Measurements from ENCODE around the gene LIMK2.
A peak's percentile ranks its signal among the peaks of the same experiment; 100 is the strongest.
"Not testable (repeated sequence)": the region's sequence is repeated elsewhere in the genome, so short reads cannot be mapped to it uniquely, and the experiment has no call there.

The LIMK2 gene

DNA sequence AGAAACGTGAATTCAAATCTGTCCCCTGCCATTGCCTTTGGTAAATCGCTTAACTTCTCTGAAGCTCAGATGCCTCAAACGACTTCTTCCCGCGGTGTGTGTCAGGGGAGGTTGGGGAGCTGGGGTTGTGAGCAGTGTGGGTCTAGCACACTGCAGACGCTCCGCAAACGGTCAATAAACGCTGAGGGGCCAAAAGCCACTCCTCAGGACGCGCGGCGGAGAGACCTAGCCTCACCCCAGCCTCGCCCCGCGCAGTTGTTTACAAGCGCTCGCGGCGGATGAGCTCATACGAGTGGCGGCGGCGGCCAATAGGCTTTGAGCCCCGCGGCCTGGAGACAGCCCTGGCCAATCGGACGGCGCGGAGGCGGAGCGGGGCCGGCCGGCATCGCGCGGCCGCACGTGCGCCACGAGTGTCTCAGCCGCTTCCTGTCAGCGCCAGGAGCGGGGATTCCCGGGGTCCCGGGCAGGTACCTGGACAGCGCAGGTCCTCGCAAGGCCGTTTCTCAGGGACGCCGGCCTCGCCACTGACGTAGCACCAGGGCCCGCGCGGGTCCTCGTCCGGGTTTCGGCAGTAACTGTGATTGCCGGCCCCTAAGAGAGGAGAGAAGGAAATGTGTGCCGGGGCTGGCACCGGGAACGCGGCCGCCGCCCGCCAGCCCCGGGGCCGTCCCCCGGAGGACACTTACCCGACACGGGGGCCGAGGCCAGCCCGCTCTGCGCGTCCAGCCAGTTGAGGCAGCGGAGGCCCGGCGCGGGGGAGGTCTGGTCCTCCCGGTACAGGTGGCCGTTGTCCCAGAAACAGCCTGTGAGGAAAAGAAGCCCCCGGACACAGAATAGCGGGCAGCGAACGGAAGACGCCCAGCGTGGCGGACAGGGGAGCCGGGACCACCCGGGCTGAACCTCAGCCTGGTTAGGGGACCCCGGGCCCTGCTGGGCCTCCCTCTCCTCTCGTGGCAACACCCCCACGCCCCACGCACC is 78.7 kb downstream of the LIMK2 start:
- peak; percentile 61 for DNase-seq (ENCODE audit: low read depth)

DNA sequence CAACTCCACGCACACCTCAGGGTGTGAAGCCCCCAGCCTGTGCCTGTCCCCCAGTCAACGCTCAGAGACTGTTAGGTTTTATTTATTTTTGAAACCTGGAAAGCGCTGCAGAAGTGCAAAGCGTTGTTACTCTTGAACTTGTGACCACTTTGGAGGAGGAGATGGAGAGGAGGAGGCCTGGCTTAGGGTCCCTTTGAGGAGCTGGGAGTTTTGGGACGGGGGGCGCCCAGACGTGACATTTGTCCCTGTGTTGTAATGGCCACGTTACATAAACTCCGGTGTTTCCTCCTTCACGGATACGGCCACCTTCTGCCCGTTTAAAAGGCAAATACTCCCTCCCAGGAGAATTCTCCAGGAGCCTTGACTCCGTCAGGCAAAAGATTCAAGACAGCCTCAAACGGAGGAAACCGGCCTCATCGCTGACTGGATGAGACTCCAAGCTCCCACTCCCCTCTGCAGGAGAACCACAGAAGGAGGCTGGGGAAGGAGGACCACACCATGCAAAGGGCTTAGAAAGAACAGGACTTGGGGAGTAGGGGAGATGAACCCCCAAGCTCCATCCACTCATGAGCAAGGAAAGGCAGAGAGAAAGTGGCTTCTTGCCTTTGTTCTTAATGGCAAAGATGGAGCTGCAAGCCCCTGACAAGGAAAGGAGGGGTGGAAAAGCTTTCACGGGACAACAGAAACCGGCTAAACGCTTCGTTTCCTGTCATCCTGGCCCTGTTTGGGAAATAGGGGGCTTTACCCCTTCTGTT is 79.6 kb downstream of the LIMK2 start:
- no peak for DNase-seq (ENCODE audit: low read depth)

DNA sequence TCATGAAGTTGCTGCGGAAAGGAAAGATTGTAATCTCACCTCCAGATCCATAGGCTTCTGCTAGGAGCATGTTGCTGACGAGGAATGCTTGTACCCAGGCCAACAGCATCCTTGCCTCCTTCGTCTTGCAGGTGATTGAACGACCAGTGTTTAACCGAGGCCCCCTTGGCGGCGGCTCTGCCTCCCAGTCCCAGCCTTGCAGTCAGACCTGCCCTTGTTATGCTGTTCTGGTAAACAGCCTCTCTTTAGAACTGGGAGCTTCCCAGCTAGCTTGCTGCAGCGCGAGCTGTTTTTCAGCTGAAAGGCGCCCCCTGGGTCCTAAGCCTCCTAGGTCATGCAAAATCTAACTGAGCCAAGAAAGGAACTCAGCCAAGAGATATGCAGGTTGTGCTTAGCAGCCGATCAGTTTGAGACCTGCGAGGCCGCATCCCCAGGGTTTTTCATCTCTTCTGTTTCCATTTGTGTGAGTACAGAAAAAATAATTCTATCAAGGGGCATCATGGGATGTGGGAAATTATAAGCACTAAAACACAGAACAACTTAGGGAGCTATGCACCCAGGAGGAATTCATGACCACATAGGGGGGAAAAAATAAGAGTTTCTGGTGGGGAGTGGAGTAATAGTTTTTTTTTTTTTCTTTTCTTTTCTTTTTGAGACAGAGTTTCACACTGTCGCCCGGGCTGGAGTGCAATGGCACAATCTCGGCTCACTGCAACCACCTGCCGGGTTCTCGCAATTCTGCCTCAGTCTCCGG is 80.3 kb downstream of the LIMK2 start, which contains the start of gene PIK3IP1:
Gene PIK3IP1 (minus strand): TSS at position 253 of the 754 bp plus-strand sequence. CDS start 144 bp downstream, at position 109.
- DNase-seq (ENCODE audit: low read depth), result peak; percentile 69

DNA sequence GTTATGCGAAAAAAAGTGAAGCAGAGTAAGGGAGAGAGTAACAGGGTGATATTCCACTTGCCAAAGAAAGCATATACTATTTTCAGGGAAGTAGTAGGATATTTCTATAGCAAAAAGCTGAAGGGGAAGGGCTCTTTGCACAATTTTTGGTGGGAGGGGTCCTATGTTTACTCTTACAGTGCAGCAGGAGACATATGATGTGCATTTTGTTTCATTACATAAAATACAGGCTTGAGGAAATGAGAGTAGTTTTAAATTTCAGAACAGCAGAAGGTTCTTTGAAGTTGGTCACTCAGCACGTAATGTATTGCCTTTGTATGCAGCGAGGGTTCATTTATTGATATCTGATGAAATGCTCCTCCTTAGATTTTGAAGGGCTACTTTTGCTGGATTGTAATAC is 83.3 kb downstream of the LIMK2 start:
- DNase-seq (ENCODE audit: low read depth), result no peak

DNA sequence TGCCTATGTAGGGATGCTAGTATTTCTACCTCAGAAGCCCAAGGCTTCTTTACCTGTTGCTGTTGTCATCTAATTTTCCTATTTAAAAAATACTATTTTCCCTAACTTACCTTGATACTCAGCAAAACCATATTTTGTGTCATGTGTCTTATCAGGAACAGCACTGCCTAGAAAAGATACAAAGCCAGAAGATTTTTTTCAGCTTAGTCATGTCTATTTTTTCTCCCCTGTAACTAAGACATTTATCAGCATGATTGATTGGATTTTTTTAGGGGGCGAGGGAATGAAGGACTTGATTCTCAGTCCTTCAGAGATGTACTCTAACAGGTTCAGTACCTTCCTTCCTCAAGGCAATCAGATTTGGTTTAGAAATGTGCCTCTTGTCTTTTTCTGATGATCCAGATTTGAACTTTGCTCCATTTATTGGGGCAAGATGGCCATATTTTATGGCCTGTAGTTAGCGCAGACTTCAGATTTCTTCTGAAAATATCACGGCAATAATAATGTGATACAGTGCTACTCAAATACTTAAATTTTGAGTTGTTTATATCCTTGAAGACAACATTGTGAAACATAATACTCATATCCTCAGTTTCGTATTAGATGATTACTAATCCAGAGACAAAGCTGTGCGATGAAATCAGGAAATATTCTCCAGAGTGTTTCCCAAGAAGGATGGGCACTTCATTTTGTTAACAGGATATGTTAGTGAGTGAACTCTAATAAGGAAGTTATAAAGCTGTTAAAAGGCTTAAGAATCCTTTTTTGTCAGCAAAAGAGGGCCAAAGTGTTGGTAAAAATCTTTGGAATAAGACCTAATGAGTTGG is 83.9 kb downstream of the LIMK2 start:
- no peak for DNase-seq (ENCODE audit: low read depth)

DNA sequence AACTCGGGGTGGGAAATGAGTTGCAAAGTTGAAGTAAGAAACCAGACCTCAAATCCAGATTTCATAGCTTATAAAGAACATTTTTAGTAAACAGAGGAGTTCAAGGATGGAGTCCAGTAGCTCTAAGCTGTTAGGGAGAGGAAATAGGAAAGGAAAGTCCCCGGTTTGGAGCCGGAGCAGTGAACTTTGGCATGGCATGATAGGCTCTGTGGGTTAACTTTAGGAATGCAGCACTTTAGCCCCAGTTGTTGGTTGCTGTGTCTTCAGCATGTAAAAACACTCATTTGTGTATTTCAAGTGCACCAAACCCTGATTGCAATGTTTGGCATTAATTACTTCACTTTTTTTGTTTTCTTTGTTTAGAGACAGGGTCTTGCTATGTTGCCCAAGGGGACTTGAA is 88.8 kb downstream of the LIMK2 start:
- DNase-seq (ENCODE audit: low read depth), result no peak

DNA sequence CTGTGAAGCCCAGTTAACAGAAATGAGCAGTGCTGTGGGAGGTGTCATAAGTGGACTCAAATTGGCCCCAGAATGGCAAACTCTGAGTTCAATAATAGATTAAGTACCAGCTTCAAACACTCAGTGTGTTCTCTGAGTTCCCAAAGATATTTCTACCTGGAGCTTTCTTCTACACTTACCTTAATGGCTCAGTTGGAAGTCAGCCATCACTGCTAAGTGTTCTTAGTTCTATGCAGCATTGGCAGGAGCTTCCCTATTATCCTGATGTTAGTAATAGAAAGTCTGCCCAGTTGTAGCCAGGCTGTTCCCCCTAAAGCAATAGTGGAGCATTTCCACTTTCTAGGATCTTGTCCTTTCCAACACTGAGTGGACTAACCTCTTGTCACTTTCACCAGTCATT is 89.9 kb downstream of the LIMK2 start:
- DNase-seq (ENCODE audit: low read depth), result no peak

DNA sequence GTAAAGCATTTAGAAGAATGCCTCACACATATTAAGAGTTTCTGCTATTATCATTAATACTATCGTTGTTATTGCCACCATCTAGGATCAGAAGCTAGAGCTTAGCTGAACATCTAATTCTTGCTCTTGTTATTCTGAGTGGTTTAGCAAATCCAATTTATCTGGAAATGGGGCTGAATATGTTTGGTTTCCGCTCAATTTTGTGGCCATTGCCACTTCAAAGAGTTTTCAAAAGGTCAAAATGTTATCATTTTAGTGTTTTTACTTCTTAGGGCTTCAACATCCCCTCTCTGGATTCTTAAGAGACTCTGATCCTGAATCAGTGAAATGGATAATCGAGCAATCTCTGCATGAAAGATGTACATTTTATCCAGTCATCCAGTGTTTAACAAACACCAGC is 90.4 kb downstream of the LIMK2 start:
- no peak for DNase-seq (ENCODE audit: low read depth)

DNA sequence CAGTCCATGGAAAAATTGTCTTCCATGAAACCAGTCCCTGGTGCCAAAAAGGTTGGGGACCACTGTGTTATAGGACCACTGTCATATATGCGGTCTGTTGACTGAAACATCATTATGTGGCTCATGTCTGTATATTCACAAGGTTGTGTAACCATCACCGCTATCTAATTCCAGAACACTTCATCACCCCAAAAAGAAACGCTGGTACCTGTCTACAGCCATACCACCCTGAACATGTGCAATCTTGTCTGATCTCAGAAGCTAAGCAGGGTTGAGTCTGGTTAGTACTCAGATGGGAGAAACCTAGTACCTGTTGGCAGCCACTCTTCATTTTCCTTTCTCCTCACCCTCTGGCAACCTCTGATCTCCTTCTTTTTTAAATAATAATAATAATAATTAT is 93.1 kb downstream of the LIMK2 start:
- DNase-seq (ENCODE audit: low read depth), result no peak

DNA sequence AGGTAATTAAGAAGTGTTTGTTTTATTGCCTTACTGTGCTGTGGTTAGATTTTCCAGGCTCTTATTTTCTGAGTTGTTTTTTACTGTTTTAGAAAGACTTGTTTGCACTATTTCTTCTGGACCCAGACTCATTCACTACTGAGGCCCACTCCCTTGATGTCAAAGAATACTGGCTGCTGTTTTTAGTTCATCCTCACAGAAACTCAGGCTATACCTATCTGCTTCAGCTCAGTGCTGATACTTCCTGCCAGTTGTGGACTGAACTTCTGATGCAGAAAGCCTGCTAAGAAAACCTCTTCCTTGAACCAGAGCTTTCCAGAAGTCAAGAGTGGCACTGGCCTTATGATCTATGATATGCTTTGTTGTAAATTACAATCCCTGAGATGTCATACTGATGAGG is 96.1 kb downstream of the LIMK2 start:
- DNase-seq (ENCODE audit: low read depth), result no peak

DNA sequence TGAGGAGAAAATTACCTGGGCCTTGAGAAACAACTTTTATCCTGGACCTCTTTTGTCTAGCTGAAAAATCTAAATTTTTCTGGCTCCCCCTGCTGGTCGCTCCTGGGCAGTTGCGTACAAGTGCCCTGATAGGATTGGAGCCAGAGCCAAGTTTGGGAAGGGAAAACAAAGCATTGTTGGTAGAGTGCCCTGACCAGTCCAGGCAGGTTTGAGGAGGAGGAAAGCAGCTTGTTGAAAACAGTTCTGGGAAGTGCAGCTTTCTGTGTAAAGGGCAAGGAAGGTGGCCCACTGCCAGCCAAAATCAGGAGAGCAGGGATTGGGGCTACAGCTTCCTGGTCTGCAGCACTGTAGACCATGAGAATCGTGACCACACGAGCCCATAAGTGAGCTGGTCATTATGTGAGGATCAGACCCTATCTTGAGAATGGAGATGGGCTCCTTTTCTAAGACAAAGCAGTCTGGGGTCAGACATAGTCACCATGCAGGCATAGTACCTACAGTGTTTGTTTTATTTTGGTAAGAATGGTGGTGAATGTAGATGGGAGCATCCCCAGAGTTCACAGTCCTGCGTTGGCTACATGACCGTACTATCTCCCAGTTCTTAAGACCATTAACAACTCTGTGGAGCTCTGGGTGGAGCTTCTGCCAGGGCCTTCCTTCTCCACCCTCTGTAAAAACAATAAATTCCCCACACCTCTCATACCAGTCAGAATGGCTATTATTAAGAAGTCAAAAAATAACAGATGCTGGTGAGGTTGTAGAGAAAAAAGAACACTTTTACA is 101.5 kb downstream of the LIMK2 start:
- peak; percentile 47 for DNase-seq (ENCODE audit: low read depth)

DNA sequence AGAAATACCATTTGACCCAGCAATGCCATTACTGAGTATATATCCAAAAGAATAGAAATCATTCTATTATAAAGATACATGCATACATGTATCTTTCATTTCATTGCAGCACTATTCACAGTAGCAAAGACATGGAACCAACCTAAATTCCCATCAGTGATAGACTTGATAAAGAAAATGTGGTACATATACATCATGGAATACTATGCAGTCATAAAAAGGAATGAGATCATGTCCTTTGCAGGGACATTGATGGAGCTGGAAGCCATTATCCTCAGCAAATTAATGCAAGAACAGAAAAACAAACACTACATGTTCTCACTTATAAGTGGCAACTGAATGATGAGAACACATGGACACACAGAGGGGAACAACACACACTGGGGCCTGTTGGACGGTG is 102.1 kb downstream of the LIMK2 start:
- not testable (repeated sequence) for DNase-seq (ENCODE audit: low read depth)

DNA sequence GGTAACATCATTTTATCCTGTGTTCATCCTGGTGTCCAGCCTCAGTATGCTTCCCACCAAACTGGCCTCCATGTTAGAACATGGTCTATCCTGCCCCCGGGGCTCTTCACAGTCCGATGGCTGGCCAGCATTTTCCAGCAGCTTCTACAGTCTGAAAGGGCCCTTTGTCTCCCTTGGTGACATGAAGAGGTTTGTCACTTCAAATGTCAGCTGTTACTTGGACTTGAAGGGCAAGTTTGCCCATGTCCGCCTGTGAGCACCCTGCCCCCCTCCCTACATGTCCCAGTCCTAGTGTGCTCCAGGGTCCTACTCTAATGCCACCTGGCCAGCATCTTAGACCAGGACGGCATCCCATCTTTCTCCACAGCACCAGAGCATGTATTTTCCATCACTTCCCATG is 109.3 kb downstream of the LIMK2 start:
- no peak for DNase-seq (ENCODE audit: low read depth)

DNA sequence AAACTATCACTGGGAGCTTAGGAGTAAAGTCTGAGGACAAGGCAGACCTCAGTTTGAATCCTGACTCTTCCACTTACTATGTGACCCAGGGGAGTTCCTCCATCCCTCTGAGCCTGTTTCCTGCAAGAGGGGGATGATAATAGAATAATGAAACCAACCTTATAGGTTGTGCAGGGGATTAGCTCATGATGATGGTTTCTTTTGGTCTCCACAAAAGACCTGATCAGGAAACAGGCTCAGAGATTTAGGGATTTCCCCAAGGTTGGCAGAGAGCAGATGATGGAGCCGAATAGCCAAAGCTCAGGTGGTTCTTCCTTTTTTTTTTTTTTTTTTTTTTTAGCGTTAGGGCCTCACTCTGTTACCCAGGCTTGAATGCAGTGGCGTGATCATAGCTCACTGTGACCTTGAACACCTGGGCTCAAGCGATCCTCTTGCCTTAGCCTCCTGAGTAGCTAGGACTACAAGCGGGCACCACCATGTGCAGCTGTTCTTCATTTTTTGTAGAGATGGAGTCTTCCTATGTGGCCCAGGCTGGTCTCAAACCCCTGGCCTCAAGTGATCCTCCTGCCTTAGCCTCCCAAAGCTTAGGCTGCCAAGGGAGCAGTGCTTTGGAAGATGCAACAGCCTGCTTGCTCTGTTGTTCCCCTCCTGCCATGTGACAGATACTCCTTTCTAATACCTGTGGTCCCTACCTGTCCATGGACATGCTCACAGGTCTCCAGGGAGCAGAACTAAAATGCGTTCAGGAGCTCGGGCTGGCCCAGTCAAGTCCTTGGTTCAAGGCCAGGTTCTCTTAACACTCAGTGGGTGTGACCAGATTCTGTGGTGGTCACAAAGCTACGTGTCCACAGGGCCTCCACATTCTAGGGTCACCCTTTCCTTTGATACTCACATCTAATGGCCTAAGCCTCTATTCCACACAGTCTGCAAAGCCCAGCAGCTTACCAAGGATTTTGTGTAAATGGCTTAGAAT is 111.8 kb downstream of the LIMK2 start:
- DNase-seq (ENCODE audit: low read depth), result no peak

DNA sequence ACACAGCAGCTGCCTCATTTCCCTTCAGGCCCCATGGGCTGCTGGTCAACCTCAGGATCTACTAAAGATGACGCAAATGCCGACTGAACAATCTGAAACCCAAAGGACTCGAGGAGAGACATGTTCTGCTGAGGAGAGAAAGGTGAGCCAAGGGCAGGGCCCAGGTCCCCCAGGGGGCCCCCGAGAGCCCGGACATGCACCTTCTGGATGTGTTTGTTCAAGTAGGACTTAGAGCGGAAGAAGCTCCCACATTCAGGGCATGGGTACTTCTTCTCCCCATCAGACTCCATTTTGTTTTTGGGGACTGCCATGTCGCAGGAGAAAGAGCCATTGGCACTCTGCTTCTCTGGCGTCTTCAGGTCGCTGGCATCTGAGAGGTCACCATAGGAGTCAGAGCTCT is 114.8 kb downstream of the LIMK2 start:
- DNase-seq (ENCODE audit: low read depth), result no peak

DNA sequence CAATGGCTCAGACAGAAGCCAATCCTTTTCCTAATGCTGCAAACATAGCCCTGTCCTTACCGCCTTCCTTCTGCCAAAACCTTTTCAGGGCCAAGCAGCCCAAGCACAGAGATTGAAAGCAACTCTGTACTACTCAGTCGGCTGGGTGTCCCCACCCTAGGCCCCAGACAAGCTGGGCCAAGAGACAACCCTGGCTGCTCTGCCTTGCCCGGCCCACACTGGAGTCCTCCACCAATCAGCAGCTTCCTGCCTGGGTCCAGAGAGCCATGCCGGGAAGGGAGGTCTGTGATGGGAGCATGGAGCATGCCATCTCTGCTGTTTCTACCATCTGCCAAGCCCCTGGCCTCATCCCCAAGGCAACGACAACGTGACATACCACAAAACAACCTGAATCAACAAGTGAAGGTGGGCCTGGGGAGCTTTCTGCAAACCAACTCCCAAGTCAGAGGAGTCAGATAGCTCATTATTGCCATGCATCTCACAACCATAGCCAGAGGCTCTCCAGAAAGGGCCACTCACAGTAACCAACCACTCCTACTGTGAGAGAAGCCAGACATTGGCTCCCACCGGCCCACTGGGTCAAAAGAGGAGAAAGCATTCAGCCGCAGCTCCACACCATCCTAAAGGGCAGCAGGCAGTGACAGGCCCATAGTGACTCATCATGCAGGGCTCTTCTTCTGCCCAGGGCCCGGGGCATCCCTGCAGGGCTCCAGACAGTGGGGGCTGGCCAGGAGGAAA is 115.9 kb downstream of the LIMK2 start:
- DNase-seq (ENCODE audit: low read depth), result no peak

DNA sequence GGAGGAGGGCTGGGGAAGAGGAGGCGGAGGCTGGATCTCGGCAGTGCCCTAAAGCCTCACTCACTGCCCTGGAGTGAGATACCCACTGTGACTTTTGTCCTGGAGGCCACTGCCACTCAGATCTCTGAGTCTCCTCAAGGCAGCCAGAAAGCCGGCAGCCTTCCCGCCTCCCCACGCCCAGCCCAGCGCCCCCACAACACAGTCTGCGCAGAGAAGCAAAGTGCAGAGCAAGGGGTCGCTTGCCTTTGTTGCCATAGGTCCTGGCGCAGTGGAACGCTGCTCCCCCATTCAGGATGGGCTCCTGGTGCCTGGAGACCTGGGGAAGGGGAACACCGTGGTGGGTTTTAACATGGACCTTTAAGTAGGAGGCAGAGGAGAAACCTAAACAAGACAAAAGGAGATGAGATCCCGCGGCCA is 116.5 kb downstream of the LIMK2 start:
- no peak for DNase-seq (ENCODE audit: low read depth)

DNA sequence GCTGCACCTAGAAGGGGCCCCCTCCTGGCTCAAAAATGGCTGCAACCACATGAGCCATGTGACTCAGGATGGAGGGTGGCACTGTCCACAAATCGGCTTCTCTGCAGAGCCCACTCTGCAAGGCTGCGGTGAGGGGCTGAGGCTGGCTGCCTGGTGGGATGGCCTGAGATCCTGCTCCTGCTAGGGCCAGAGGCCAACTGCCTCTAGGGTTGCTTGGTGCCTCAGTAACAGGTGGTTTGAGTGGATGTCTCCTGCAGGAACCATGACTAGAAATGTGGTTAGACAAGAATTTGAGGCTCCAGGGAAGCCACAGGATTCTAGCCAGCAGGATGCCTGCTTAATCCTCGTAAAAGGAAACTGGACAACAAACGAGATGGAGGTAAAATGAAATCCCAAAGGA is 116.9 kb downstream of the LIMK2 start:
- DNase-seq (ENCODE audit: low read depth), result no peak

Measured in fibroblast of the conjunctiva (primary cell).